Right ventricle myocardium superior (tissue), 1 donor: ENCODE measurements around the gene XXYLT1. TPM values are rescaled to one million over a fixed set of nuclear protein-coding genes. Genes with fewer than 3 reads are reported as not detected.
A peak's percentile ranks its signal among the peaks of the same experiment; 100 is the strongest.

Source experiments
- ATAC-seq: fragments of 200-7000 bp; cut with Tn5 transposase; one replicate; pipeline ENCODE4 v1.9.1; 2020; ENCODE audit warnings: mild to moderate bottlenecking; ENCODE audit not compliant: poor library complexity
- DNase-seq: peaks from one replicate; pipeline ENCODE4 v3.0.0-alpha.2; 2020
- intact Hi-C: fragments of 100-400 bp; cut with DNase I; formaldehyde crosslinking; loops from one replicate; pipeline ENCODE4 v1.11.2; 2022
- total RNA-seq: library from RNA; stranded (reverse); fragmentation: NEBNext Ultra II Directional; extraction: Animal tissue kit (Norgen Biotek cat#: 25700); gene quantifications from one replicate; pipeline ENCODE4 v1.2.1, GENCODE V29; 2021
- donor health status: DM: no; HTN: yes; CAD: no; lungs with severe emphysema.

Gene XXYLT1
- total RNA-seq, 1 donor from 2014 or later = 2.6 TPM

GRCh38 chr3:195073866-195074860 lies 196.8 kb downstream of the XXYLT1 start:
- ATAC-seq = no peak
- intact Hi-C loops = no loop called here

GRCh38 chr3:195072916-195073564 lies 197.9 kb downstream of the XXYLT1 start:
- ATAC-seq (no peak), DNase-seq (no peak)
- intact Hi-C loops = no loop called here

More at GRCh38 chr3:195073866-195074860, 196.8 kb downstream of the XXYLT1 start:
- DNase-seq = no peak

- intact Hi-C loops = no loop called here
- no peak for DNase-seq
- no peak for ATAC-seq
Measured at GRCh38 chr3:195071916-195072820, 198.8 kb downstream of the XXYLT1 start.

- intact Hi-C loops = no loop called here
Measured at GRCh38 chr3:195071011-195071728, 199.8 kb downstream of the XXYLT1 start.

GRCh38 chr3:195070336-195070735 lies 200.6 kb downstream of the XXYLT1 start:
- no peak for DNase-seq
- intact Hi-C loops = no loop called here
- no peak for ATAC-seq

More at GRCh38 chr3:195071011-195071728, 199.8 kb downstream of the XXYLT1 start:
- ATAC-seq (peak; percentile 33), DNase-seq (no peak)

DNA sequence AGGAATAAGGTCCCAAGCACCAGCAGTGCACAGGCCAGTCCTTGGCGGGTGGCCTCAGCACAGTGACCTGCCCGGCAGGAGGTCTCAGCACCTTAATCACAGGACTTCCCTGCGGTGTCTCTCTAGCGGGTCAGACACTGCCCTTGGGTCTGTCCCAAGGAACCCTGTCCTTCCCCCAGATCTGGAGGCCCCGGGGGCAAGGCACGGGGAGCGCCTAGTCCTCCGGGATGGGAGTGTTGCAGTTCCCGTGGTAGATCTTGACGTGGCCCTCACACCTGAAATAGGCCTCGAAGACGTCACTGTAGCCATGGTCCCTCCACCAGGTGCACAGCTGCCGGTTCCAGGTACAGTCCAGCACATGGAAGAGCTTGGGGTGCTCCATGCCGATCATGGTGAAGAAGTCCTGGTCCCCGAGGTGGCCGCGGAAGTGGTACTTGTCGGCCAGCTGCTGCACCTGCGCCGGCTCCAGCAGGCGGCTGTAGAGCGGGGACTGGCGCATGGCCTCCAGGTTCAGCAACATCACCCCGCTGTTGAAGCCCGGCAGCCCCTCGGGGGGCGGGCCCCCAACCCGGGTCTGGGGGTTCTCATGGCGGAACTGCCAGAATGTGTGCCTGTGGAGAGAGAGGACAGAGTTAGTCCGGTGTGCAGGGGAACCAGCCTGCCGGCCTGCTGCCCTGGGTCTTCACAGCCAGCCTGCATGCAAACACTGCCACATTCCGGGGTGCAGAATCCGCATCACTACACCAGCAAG lies 201.3 kb downstream of the XXYLT1 start:
- DNase-seq = no peak
- intact Hi-C loops = no loop called here

DNA sequence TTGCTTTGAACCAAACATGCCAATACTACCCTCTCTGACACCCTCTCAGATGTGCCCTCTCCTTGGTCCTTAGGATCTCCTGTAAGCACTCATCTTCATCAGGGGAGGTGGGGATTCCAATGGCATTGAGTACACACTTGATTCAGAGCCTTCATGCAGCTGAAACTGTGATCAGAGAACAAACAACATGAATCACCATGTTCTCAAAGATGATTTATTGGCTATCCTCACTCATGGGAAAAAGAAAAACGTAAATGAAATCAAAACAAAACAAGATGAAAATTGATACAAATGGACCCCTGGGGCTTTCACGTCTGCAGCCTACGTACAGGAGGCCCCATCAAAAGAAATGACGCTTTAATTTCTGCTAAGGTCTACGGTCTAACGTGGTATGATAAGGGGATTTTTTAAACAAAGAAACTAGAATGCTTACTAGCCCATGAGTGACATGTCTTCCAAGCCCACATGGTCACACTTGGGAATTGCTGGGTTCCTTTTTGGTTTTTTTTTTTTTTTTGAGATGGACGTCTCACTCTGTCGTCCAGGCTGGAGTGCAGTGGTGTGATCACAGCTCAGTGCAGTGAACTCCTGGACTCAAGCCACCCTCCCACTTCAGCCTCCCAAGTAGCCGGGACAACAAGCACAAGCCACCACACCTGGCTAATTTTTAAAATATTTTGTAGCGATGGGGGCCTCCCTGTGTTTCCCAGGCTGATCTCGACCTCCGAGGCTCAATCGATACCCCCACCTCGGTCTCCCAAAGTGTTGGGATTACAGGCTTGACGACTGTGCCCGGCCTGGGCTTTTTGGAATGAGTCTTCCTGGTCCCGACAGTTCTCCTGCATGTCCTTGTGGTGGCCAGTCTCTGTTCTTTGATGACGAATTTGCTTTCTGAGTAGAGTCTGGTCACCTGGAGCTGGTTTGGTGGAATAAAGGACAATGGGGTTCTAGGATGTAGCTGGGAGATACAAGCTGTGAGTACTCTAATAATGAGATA lies 202.6 kb downstream of the XXYLT1 start:
- no peak for ATAC-seq
- DNase-seq = no peak
- intact Hi-C loops = no loop called here

More for the DNA sequence above, 201.3 kb downstream of the XXYLT1 start:
- ATAC-seq = no peak

- DNase-seq = no peak
- intact Hi-C loops = no loop called here
- no peak for ATAC-seq
Measured at GRCh38 chr3:195066441-195066841, 204.5 kb downstream of the XXYLT1 start.

DNA sequence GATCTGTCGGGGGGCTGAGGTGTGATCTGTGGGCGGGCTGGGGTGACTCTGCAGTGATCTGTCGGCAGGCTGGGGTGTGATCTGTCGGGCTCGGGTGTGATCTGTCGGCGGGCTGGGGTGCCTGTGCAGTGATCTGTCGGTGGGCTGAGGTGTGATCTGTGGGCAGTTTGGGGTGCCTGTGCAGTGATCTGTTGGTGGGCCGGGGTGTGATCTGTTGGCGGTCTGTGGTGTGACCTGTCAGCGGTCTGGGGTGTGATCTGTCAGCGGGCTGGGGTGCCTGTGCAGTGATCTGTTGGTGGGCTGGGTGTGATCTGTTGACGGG lies 205.1 kb downstream of the XXYLT1 start:
- intact Hi-C loops = no loop called here
- DNase-seq (no peak), ATAC-seq (no peak)

- peak; percentile 77 for ATAC-seq
Measured at GRCh38 chr3:195065142-195065863, 205.7 kb downstream of the XXYLT1 start.

DNA sequence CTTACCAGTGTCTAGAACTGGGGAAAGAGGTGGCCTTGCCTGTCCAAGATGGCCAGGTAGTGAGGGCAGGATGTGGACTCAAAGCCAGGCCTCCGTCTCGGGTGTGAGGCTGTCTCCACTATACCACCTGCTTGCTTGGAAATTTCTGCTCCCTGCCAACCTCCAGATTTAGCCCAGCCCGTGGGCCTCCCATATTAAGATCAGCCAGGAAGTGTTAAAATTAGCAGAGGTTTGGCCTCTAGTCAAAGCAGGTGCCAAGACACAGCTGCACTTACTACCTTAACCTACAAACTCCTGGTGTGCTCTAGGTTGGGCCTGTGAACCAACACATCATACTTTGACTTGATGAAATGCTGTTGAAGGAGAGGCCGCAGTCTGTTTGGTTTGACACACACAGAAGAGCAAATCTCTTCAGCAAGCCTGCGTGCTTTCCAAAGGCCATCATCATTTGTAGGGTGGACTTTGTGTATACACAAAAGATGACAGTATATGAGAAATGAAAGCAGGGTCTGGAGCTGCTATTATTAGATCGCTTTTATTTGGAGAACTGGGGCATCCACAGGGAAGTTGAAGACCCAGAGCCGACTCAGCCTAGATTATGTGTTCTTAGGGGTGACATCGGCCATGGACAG lies 206.5 kb downstream of the XXYLT1 start:
- DNase-seq (no peak), ATAC-seq (peak; percentile 56)

More at GRCh38 chr3:195065142-195065863, 205.7 kb downstream of the XXYLT1 start:
- intact Hi-C loops = no loop called here
- DNase-seq = peak; percentile 75

DNA sequence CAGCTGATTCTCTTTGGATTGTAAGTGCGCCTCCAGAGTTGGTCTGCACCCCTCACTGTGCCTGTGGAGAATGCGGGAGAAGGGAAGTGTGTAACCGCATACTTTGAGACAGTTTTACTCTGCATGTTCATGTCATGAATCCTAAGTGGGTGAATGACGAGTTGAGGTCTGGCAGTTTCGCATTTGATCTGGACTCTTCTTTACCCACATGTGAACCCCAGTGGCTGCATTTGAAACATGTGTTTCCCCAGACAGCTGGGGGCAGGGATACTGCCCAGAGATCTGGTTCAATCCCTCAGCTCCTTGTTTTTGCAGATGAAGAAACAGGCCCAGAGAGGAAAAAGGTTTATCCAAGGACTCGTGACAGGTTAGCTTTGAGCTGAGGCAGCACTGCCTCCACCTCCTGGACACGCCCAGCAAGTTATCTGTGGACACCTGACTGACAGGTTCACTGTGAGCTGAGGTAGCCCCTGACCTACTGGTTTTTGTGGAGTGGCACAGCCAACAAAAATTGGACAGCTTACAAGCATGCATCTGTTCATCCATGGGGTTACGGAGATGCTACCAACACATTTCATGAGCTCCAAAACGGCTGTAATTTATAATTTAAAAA lies 207.3 kb downstream of the XXYLT1 start:
- DNase-seq (no peak), ATAC-seq (no peak)
- intact Hi-C loops = no loop called here

More for the DNA sequence above, 206.5 kb downstream of the XXYLT1 start:
- intact Hi-C loops = no loop called here

DNA sequence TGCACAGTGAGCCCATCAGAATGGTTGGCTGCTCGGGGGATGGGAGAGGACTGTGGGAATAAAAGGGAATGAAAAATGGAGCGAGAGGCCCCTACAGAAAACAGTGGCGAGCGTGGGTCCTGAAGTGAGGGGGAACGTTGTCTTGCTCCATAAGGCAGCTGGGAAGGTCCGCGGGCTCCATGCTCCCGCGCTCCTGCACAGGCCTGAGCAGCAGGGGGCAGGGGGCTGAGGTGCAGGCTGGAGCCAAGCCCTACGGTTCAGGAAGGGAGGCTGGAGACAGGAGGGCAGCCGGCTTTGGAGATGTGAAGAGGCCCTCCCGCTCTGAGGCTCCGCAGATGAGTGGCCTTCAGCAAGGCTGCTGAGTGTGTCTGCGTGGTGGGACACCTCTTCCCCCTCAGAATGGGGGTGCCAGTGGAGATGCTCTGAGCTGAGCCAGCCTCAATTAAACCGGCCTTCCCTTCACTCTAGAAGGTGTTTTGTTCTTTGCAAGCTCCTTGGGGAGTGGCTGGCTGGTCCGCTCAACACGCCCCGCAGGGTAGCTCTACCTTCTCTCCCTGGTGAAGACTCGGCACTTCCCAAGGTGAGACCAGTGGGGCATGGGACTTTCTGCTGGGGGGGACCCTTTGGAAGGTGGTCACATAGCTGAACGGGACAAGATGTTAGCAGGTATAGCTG lies 208.0 kb downstream of the XXYLT1 start:
- DNase-seq (no peak), ATAC-seq (no peak)
- intact Hi-C loops = no loop called here
